22Rv1 (cell line): Measurements from ENCODE around the gene FAM237B.

Source experiments
- ZFX ChIP-seq: fragments of 450-650 bp; IDR thresholded peaks from 2 replicates; pipeline ENCODE4 v1.6.1; 2017; ENCODE audit warnings: antibody characterized with exemption, borderline replicate concordance
- TF ChIP-seq, protein P1 (sequence below): fragments of 450-650 bp; IDR thresholded peaks from 2 replicates; pipeline ENCODE4 v1.5.1; 2017; ENCODE audit warnings: mild to moderate bottlenecking

DNA sequence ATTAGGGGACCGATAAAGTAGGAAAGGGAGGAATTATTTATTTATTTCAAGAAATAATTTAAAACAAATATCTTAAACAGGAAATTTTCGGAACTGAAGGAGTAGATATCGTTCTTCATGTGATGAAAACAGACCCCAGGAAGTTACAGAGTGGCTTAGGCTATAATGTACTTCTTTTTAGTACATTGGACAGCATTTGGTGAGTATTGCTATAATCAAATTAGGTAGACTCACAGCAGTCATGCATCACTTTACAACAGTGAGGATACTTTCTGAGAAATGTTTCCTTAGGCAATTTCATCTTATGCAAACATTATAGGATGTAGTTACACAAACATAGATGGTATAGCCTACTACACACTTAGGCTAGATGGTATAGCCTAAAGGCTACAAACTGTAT, 33.0 kb downstream of the FAM237B start:
- TF ChIP-seq, protein P1, sequence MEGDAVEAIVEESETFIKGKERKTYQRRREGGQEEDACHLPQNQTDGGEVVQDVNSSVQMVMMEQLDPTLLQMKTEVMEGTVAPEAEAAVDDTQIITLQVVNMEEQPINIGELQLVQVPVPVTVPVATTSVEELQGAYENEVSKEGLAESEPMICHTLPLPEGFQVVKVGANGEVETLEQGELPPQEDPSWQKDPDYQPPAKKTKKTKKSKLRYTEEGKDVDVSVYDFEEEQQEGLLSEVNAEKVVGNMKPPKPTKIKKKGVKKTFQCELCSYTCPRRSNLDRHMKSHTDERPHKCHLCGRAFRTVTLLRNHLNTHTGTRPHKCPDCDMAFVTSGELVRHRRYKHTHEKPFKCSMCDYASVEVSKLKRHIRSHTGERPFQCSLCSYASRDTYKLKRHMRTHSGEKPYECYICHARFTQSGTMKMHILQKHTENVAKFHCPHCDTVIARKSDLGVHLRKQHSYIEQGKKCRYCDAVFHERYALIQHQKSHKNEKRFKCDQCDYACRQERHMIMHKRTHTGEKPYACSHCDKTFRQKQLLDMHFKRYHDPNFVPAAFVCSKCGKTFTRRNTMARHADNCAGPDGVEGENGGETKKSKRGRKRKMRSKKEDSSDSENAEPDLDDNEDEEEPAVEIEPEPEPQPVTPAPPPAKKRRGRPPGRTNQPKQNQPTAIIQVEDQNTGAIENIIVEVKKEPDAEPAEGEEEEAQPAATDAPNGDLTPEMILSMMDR, result no peak
- TF ChIP-seq ZFX, result no peak
